ENCODE results near the gene HMGB3.
A peak's percentile ranks its signal among the peaks of the same experiment; 100 is the strongest.
"Not testable (repeated sequence)": the region's sequence is repeated elsewhere in the genome, so short reads cannot be mapped to it uniquely, and the experiment has no call there.

The HMGB3 gene

DNA sequence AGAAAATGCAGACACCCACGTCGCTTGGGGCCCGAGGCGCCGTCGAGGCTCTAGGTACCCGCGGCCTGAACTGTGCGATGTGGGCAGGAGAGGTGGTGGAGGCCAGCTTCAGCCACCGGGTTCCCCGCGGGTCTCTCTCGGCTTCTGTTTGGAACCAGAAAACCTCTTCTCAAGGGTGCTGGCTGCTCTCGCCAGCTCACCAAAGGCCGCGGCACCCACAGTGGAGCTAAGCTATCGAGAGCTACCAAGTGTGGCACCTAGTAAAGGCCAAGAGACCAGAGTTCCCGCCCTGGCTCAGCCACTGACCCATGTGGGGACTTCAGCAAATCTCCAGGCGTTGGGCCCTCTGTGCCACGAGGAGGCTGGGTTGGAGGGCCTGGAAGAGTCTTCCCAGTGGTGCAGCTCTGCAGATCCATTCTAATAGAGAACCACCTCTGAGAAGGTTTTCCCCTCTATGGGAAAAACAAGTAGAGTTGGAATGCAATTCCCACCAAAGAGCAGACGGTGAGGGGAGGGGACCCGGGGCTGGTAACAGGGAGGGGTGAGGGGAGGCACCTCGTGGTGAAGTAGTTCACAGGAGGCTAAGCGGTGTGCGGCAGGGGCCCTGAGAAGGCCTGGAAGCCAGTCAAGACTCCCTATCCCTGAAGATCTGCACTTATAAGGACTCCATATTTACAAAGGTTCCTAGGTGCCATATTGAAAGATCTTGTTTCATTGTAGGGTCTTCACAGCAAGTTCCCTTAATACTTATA, 5.5 kb upstream of the HMGB3 start:
- no peak for DNase-seq

DNA sequence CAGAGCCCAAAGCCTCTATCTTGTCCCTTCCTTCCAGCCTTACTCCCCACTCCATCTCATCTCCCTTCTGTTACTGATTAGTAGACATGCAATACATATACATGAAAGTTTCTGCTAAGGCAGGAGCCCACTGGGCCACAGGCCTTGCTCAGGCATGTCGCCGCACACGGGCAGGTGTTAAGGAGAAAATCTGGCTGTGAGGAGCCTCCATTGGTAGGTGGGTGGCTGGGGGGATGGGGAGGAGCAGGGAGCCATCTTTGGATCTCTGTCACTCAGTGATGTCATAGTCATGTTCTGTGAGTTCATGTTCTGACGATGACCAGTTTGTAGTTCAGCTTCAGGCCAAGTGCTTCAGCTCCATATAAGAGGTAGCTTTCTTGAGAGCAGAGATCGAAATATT, 2.9 kb upstream of the HMGB3 start:
- no peak for DNase-seq

DNA sequence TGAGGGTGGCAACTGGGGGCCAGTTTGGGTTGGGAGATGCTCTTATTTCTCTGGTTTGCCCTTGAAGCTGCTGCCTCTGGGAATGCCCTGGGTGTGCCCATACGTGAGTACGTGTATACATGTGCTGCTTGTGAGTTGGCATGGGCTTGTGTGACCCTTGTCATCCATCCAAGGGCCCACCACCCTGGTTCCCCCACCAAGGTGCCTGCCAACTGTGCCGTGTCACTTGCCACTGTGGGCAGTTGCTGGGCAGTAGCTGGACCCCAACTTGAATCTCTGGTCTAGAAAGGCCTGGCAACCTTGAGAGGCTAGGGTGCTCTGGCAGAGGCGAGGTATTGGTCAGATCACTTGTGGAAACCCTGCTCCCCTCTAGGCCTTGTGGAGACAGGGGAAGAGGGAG, 2.4 kb upstream of the HMGB3 start:
- DNase-seq, result no peak

DNA sequence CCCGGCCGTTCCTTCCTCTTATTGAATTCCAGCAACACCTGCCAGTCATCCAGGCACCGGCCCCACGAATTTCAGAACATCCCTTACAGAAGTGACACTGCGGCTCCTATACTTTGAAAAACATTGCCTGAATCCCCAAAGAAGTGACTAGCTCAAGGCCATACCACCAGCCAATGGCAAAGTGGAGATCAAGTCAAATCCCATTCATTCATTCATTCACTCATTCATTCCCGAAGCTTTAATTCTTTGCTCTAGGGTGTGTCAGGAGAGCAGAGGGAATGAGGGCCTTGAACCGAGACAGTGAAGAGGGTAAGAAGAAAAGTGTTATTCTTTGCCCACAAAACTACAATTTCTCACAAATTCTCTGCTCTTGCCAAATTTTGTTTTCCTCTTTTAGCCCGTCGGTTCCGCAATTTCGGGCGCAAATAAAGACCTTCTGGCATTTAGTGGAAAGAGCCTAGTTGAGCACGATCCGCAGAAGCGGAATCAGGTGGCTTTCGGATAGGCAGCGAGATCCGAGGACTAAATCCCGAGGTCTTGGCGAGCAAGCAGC, 824 bp upstream of the HMGB3 start:
- peak in 1 of 58 donors; percentile 23 for DNase-seq

DNA sequence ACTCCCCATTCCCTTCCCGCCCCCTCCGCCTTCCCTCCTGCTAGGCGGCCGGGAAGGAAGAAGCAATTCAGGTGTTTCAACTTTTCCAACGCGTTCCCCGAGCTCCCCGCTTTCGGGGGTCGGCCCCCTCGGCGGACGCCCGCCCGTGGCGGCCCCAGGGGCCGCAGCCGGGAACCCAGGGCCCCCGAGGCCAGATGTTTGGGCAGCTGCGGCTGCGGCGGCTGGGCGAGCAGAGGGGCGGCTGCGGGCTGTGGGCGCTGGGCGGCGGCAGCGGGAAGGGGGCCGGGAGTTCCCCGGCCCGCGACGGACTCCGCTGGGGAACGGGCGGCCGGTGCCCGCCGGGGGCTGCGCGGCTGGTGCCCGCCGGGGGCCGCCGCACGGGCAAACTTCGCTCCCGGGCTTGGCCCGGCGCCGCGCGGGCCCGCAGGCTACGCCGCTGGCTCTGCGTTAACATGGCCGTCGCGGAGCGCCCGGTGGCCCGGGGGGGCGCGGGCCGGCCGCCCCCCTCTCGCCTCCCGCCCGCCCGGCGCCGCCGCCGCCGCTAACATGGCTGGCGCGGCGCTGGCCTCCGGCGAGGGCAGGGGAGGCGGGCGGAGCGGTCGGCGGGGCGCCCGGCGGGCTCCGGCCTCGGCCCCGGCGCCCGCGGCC, 510 bp downstream of the HMGB3 start:
- peak in 3 of 58 donors; percentile 27 to 38 (median 29) for DNase-seq

DNA sequence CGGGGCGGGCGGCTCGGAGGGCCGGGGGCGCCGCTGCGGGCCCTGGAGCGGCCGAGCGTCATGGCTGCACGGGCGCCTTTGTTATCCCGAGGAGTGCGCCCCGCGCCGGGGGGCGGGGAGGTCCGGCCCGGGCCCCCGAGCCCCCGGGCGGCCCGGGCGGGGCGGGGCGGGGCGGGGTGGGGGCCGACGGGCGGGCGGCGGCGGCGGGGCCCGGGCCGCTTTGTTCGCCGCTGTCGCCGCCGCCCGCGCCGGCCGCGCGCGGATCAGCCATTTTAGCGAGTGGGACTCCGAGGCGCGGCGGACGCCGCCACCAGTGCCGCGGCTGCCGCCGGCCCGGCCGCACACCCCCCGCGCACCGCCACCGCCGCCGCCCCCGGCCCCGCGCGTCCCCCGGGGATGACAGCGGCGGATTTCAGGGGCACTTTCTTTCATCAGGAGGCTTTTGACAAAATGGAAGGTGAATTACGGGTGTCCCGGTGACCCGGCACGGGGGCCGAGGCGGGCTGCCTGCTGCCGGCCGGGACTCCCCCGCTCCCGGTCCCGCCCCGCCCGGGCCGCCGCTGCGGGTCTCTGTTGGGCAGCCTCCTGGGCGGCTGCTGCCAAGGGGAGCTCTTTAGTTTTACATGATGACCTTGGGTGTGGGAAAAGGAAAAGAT, 1.2 kb downstream of the HMGB3 start:
- DNase-seq, result no peak

DNA sequence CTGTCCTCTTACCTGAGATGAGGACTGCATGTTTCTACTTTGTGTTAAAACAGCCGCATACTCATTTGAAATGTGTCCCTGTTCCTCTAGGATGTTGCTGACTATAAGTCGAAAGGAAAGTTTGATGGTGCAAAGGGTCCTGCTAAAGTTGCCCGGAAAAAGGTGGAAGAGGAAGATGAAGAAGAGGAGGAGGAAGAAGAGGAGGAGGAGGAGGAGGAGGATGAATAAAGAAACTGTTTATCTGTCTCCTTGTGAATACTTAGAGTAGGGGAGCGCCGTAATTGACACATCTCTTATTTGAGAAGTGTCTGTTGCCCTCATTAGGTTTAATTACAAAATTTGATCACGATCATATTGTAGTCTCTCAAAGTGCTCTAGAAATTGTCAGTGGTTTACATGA, 4.6 kb downstream of the HMGB3 start:
- not testable (repeated sequence) for DNase-seq

DNA sequence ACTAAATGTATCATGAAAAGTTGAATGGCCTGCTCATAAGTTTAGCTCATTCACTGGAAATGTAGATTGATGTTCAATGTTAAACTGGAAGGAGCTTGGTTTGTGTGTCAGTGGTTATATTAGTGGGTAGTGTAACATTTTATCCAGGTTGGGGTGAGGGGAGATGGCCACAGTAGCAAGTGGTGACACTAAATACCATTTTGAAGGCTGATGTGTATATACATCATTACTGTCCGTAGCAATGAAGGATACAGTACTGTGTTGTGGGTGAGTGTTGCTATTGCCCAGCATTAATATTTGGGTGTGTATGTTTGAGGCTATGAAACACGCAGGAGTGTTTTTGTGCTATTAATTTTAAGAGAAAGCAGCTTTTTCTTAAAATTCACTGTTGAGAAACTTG, 6.3 kb downstream of the HMGB3 start:
- DNase-seq, result no peak

DNA sequence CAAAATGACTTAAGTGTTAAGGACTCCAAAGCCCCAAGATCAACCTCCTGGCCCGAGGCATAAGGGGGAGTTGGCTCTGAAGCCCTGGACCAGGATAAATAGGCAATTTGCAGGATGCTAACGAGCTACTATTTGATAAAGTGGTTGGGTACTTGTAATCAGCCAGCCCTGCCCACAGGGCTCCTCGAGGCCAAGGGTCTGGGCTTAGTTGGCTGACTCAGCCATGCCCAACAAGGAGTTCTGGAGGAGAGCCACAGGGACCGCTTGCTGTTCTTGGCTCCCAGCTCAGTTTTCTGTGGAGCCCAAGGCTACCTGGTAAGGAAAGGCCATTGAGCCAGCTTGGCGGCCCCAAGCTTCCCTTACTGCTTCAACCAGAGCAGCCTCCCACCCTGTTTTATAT, 7.8 kb downstream of the HMGB3 start:
- no peak for DNase-seq

DNA sequence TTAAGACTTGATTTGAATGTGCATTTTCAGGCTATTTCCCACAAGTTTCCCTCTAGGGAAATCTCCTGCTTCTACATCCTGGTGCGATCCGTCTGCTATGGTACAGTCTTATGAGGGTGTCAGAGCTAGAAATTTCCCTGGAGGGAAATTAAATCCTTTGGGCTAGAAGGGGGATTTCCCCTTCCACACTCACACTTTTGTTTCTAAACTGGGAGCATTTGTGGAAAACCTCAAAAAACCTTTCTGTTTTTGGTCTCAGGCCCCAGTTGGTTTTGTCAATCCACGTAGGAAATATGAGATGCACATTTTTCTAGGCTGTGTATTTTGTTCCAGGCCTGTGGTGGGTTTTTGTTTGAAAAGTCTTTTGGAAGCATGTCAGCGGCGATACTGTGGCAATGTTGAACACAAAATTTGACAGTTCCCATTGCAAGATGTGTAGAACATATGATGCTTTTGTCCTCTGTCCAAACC, 17.8 kb downstream of the HMGB3 start:
- no peak for DNase-seq

DNA sequence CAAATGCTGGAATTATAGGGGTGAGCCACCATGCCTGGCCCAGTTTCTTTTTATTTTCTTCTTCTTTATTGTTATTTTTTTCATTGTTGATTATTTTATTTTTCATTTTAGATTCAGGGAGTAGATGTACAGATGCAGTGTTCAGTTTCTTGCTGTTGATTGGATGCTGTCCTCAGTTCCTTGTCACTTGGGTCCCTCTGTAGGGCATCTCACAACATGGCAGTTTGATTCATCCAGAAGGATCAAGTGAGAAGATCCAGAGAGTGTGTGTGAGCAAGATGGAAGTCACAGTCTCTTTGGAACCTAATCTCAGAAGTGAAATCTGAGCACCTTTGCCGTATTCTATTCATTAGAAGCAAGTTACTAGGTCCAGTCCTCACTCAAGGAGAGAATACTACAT, 20.9 kb downstream of the HMGB3 start:
- DNase-seq, result no peak

DNA sequence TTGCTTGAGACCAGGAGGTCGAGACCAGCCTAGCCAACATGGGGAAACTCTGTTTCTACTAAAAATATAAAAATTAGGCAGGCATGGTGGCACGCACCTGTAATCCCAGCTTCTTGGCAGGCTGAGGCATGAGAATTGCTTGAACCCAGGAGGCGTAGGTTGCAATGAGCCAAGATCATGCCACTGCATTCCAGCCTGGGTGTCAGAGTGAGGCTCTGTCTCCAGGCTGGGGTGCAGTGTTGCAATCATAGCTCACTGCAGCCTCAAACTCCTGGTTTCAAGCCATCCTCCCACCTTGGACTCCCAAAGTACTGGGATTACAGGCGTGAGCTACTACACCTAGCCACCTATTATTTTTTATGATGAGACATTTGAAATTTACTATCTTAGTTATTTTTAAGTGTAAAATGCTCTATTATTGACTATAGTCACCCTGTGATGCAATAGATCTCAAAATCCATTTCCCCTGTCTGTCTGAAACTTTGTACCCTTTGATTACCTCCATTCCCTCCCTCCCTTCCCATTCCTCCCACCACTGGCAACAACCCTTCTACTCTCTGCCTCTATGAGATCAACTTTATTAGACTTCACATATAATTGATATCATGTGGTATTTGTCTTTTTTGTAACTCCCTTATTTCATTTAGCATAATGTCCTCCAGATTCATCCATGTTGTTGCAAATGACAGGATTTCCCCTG, 23.4 kb downstream of the HMGB3 start:
- DNase-seq, result no peak

DNA sequence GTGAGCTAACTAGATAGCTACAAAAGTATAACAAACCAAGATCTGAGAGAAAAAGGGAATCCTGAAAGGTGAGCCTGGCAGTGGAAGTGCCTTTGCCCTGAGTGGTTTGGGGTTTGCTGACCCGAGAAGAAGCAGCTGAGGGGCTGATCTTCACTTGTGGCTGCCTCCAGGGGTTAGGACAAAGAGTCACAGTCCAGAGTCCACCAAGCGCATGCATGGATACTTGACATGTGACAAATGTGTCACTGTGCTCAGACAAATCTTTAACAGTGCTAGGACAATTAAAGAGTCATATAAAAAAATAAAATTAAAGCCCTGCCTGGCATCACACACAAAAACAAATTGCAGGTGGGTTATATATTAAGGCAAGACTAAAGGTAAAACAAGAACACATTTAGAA, 26.4 kb downstream of the HMGB3 start:
- DNase-seq, result no peak

DNA sequence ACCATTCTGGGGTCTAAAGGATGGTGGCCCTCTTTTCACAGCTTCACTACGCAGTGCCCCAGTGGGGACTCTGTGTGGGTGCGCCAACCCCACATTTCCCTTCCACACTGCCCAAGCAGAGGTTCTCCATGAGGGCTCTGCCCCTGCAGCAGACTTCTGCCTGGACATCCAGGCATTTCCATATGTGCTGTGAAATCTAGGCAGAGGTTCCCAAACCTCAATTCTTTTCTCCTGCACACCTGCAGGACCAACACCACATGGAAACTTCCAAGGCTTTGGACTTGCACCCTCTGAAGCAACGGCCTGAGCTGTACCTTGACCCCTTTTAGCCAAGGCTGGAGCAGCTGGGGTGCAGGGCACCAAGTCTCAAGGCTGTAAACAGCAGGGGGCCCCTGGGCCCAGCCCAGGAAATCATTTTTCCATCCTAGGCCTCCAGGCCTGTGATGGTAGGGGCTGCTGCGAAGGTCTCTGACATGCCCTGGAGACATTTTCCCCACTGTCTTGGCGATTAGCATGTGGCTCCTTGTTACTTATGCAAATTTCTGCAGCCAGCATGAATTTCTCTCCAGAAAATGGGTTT, 30.1 kb downstream of the HMGB3 start:
- DNase-seq, result no peak

DNA sequence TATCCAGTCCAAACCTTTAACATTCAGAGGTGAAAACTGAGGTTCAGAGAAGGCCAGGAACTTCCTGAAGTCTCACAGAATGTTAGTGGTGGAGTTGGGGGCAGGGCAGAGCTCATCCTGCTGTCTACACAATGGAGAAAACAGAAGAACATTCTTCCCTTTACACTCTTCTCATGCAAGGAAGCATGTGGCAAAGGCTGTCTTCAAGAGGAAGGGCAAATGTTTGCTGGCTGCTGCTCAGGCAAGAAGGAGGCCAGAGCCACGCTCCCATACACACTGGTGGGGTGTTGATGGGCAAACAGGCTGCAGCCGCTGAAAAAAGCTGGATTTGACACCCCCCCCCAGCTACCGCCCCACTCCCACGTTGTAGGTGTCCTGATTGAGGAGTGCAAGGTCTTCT, 32.5 kb downstream of the HMGB3 start:
- DNase-seq, result no peak

DNA sequence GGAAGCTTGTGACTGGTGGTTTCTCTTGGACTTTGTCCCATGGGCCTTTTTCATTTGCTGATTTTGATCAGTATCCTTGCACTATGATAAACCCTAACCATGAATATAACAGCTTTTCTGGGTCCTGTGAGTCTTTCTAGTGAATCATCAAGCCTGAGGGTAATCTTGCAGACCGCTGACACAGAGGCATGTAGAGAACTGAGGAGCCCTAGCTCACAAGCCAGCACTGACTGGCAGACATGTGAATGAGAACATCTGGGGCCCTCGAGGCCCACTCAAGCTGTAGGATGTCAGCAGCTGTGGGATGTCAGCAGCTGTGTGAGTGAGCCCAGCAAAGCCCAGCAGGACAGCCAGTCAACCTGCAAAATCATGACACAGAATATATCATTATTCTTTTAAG, 36.7 kb downstream of the HMGB3 start:
- no peak for DNase-seq

DNA sequence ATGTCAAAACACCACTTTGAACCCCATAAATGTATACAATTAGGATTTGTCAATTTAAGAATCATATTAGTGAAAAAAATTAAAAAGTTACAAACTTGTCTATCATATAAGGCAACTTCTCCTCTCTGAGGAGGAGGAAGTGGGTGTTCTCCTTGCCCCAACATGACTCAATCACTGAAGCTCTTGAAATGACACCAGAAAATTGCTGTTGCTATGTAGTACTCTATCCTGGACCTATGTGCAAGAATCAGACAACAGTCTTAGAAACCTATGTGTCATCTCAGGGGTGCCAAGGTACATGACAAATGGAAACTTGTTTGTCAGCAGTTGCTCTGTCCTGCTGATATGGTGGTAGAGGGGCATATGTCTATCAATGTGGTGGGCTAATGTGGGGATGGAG, 47.7 kb downstream of the HMGB3 start:
- DNase-seq, result no peak

DNA sequence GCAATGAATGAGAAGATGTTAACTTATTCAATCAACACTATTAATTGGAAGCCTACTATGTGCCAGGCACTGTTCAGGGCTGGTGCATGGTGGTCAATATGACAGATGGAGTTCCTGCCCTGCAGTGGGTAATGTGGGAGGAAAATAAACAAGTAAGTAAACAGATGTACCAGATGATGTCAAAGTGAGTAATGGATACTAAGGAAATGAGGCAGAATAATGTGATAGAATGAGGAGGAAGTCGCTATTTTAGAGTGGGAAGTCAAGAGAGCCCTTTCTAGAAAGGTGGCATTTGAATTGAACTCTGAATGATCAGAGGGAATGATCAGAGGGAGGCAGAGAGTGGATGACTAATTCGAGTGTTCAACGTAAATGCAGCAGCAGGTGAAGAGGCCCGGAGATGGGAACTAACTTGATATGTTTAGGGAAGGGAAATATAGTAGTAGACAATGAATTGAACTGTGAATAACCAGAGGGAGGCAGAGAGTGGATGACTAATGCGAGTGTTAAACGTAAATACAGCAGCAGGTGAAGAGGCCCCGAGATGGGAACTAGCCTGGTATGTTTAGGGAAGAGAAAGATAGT, 48.3 kb downstream of the HMGB3 start:
- DNase-seq, result no peak

DNA sequence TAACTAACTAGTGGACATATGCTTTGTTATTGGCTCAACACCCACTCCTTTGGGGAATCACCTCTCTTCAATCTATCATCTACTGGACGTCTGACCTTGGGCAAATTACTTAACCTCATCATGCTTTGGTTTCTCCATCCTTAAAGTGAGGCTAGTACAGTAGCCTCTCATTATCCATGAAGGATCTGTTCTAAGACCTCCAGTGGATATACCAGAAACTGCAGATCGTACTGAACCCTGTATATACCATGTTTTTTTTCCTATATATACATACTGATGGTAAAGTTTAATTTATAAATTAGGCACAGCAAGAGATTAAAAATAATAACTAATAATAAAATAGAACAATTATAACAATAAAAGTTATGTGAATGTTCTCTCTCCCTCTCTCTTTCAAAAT, 56.2 kb downstream of the HMGB3 start:
- DNase-seq, result no peak

Data from anterior cingulate cortex (tissue), 58 donors.